OCI-LY3 (cell line): ENCODE measurements around the gene PLCB1.

Experiments
- CTCF ChIP-seq: fragments of 200-600, 300-600 bp; sonication (generic); IDR thresholded peaks from 2 replicates; pipeline ENCODE4 v1.5.1; 2014; ENCODE audit warnings: antibody characterized with exemption, low read length, low read depth
- EZH2phosphoT487 ChIP-seq: fragments of 200-600 bp; shearing (Covaris generic); IDR thresholded peaks from 2 replicates; pipeline ENCODE4 v1.6.1; 2018; ENCODE audit warnings: antibody characterized with exemption, mixed run types, low read depth

DNA sequence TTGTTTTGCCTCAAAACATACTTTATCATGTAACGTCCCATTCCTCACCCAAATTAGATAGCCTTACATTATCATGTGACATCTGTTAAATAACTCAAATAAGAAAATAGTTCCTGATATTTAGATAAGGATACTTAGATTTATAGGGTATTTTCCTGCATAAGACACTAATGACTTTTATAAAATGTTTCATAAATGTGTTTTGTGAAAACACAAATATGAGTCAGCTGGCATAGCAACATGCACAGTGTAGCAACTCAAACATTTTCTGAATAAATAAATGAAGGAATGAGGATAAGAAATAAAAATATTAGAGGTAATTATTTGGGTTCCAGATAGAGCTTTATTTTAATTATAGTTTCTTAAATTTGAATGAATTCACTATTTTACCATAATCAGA, 476.4 kb downstream of the PLCB1 start:
- TF ChIP-seq CTCF: no peak
- TF ChIP-seq EZH2phosphoT487: no peak
